Measurements from ENCODE around the gene ZNF407.

The ZNF407 gene

DNA sequence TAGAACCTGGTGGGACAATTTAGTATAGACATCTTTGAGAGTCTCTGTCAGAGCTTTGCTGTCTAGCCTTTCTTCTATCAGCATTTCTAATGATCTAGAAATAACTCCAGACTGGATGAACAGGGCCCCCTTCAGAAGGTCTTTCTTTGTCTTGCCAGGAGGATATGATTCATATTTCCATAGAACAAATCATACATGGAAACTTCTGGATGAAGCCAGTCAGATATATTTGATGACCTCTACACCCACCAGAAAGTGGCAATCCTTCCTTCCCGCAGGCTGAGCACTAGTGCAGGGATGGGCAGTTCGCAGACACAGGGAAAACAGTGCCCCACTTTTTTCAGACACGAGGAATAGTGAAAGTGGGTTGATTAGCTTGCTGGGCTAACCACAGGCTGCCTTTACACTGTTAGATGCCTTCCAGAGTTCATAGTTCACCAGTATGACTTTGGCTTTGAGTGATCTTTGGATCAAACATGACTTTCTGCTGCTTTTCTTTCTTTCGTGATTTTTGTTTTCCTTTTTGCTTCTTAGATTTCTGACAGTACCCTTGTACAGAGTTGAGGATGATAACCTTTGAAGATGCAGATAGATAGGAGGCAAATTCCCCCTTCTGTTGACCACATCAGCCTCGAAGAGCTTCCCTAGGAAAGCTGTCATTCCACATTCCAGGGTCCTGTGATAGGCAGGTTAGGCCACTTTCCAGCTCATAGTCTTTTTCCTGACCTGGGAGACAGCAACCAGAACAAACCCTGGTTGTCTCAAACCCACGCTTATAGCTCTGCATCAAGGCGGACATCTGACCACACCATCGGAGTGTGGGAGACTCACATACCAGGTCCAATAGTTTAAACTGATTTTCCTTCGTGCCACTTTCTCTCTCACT, 237.0 kb downstream of the ZNF407 start:
- FAIRE-seq: no peak

GRCh38 chr18:74836296-74837139, 238.8 kb downstream of the ZNF407 start:
- FAIRE-seq: no peak

GRCh38 chr18:74840492-74841167, 243.0 kb downstream of the ZNF407 start:
- FAIRE-seq: no peak

- FAIRE-seq: no peak
These were observed 243.6 kb downstream of the ZNF407 start for GRCh38 chr18:74841248-74841647.

DNA sequence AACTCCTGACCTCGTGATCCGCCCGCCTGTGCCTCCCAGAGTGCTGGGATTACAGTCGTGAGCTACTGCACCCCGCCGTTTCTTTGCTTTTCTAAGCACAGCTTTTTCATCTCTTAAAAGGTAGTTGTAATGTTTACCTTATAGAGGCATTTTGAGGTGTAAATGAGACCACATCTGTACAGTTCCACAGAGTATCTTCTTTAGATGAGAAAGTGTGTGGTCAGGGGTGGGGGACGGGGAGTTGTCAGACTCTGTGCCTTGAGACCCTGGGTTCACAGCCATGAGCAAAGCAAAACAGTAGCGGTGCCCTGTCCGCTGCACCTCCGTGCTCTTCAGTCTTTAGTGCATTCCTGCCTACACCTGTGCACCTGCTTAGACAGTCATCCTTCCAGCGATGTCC, 251.6 kb downstream of the ZNF407 start:
- no peak for FAIRE-seq

- FAIRE-seq: no peak
These were observed 258.8 kb downstream of the ZNF407 start for GRCh38 chr18:74856434-74856833.

GRCh38 chr18:74856928-74857327, 259.3 kb downstream of the ZNF407 start:
- FAIRE-seq: no peak

DNA sequence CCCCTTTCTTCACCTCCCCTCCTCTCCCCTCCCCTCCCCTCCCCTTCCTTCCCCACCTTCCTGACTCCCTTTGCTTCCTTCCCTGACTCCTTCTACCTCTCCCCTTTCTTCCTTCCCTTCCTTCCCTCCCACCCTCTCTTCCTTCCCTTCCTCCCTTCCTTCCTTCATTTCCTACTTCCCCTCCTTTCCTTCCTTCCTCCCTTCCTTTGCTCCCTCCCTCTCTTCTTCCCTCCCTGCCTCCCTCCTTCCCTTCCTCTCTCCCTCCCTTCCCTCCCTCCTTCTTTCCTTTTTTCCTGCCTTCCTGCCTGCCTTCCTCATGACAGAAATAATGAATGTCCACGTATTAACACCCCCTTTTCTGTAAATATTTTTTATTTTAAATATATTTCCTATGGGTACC, 260.2 kb downstream of the ZNF407 start:
- FAIRE-seq: no peak

GRCh38 chr18:74861154-74861553, 263.5 kb downstream of the ZNF407 start:
- FAIRE-seq: no peak

GRCh38 chr18:74862094-74862493, 264.4 kb downstream of the ZNF407 start:
- no peak for FAIRE-seq

DNA sequence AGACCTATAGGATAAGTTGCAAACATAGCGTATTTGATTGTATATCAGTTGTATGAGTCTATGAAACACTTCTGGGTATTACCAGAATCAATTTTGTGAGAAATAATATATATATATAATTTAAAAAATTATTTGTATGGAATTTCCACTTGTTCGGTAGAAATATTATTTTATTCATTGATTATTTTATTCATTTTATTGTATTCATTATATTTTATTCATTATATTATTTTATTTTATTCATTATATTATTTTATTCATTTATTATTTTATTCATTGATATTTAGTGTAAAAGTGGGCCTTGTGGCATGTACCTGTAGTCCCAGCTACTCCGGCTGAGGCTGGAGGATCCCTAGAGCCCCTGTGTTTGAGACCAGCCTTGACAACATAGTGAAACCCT, 268.9 kb downstream of the ZNF407 start:
- no peak for FAIRE-seq

- no peak for FAIRE-seq
These were observed 270.8 kb downstream of the ZNF407 start for GRCh38 chr18:74868461-74868860.

DNA sequence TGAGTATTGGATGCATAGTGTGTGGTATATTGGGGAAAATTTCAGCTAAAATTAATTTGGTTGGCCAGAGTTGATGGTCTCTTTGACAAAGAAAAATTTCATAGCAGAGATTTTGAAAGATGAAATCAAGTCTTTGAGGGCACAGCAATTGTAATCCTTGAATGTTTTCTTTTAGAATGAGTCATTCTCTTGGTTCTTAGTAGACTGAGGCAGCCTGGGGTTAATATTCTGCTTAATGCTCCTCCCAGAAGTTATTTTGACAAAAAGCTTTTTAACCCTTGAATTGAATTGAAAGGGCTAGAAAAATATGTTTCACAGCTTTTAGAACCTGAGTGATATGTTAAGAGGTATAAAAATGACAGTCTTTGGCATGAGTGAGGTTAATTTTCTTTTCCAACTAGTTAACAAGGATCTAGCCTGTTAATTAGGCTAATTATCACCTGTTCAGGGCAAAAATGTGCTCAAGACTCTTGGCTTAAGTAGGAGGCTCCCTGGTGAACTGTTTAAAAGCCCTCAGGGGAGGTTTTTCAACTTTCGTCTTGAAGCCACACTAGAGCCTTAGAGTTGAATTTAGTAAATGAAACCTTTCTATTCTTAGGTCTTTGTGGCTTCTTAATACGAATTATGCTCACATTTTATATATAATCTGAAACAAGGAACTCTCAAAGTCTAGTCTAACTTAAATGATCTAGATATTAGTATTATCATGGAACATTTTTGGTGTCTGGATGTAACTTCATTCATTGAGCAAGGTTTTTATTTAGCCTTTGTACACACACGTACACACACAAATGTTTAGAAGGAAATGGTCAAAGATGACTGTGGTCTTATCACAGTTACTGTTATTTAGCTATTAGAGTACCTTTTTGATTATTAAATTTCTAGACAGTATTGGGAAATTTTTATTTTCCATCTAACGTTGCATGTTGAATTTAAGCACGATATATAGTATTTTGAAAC, 272.5 kb downstream of the ZNF407 start:
- FAIRE-seq: no peak

- no peak for FAIRE-seq
These were observed 273.3 kb downstream of the ZNF407 start for GRCh38 chr18:74870950-74871349.

- no peak for FAIRE-seq
These were observed 276.0 kb downstream of the ZNF407 start for GRCh38 chr18:74873629-74874028.

DNA sequence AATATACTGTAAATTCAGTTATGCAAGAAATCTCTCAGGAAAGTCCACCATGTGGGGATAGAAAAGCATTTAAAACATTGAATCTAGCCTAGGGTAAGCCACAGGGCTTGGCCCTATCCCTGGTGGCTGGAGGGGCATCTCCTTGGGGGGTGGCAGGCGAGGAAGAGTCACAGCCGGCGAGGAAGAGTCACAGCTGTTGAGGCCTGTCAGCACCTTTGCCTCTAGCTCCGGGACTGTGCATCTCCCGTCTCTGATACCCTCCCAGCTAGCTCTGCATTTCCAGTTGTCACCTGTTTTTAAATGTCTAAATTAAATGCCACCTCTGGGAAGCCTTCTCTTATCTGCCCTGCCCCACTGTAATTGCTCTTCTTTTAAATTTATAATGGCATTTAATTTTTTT, 276.7 kb downstream of the ZNF407 start:
- FAIRE-seq: no peak

GRCh38 chr18:74876630-74877243, 279.1 kb downstream of the ZNF407 start:
- FAIRE-seq: no peak

- no peak for FAIRE-seq
These were observed 280.6 kb downstream of the ZNF407 start for GRCh38 chr18:74878267-74878666.

GRCh38 chr18:74880706-74881278, 283.1 kb downstream of the ZNF407 start:
- FAIRE-seq: no peak

DNA sequence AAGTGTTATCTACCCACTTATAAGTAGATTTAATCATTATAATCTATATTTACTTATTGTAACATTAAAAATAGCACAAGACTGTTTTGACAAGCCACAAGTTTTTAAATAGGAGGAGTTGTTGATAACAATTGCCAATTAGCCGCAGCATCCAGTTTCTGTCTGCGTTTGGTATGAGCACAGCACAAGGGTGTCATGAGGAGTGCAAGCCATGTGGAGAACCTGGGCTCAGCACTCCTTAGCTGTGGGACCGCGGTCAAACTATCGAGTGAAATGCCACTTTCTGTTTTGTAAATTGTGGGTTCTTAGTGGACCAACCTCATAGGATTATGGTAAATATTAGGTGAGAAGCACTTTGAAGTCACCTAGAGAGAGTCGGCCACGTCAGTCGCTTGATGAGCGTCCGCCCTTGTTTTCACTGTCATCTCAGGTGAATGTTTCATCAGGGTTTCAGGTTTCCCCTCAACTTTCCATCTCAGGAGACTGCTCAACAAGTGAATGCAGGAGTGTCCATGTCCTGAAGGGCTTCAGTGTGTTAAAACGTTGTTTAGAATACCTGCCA, 294.5 kb downstream of the ZNF407 start:
- no peak for FAIRE-seq

- FAIRE-seq: no peak
These were observed 298.0 kb downstream of the ZNF407 start for GRCh38 chr18:74895686-74896085.

All from TTC549 (cell line).